Measurements from ENCODE around the gene ANGPTL8.

GRCh38 chr19:11254666-11255065 lies 15.2 kb downstream of the ANGPTL8 start:
- no peak for TF ChIP-seq EZH2 (IDR thresholded peaks at IDR 0.05; ENCODE audit: borderline replicate concordance, low read depth, low read length, severe bottlenecking)
- TF ChIP-seq CTCF (IDR thresholded peaks at IDR 0.05; ENCODE audit: extremely low read depth in 1 of 2, insufficient read depth in 1 of 2, low read depth in 1 of 2, low read length in 2 of 2) = peak; percentile 11 to 29
- no peak for TF ChIP-seq MAX (IDR thresholded peaks at IDR 0.05; ENCODE audit: insufficient read depth, insufficient read length)
- TF ChIP-seq POLR2AphosphoS5 (IDR thresholded peaks at IDR 0.05; ENCODE audit: insufficient read depth, low read depth, low read length) = no peak
